DMS153 treated with DMSO at 0.1 percent for 48 hours (cell line): Measurements from ENCODE around the gene CKS1B.
A peak's percentile ranks its signal among the peaks of the same experiment; 100 is the strongest.

Source experiments
- DNase-seq: peaks from one replicate; lab custom pipeline; 2025; ENCODE audit not compliant: unreplicated experiment; lab: John Stamatoyannopoulos, UW

Gene CKS1B

DNA sequence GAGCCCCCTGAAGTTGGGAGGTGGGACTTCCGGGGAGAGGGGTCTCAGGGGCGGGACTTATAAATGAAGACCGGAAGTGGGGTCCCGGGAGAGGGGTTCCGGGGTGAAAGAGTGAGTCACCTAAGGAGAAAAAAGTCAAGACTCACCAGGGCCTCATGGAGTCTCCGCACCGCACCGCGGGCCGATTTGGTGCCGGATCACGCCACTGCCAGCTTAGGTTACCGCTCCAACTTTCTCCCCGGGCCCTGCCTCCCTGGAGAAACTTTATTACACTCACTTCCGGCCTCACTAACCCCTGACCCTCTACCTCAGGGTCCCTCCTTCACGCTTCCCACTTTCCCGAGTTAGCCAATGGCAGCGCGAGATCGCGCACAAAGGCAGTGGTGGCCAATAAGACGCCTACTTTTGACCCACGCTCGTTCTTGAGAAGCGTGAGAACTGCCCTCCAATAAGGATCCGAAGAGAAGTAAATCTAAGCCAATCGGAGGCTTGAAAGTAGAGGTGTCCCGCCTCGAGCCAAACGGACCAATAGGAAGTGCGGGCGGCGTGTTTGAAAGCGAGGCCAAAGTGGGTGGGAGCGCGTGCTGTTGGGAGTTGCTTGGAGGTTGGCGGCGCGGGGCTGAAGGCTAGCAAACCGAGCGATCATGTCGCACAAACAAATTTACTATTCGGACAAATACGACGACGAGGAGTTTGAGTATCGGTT is at the start of gene CKS1B:
Gene CKS1B, plus strand, starts transcription at position 580 of the 706 bp plus-strand sequence. Its CDS starts 65 bp downstream, at position 645.
- peak; percentile 100 for DNase-seq

DNA sequence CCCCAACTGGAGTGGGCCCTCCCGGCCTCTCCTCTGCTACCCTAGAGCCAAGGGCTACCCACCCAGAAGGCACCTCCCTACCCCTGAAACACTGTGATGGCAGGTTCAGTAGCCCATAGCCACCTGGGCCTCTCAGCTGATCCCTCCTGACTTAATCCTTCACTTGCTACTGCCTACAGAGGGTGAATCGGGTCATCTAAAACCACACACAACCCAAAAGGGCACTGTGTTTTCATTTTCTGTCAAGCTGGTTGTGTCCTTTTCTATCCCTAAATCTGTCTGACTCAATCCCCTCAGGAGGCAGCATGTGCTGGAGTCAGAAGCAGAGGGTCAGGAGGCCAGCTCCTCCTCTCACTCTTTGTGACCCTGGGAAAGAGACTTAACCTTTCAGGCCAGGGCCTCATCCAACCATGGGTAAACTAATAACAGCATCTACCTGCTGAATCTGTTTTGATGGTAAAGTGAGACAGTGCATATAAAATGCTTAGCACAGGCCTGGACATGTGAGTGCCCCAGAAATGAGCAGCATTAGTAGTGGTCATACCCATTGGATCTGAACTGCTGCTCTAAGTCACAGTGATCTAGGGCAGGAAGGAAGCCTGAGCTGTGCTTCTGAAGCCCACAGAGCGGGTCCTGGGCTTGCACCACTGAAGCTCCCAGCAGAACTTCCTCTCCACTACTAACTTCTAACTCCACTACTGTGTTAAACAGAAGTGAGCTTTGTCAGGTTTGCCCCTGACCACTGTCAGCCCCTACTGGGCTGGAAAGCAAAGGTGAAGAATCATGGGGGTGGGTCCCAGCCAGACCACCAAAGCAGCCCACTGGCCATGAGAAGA is 48.9 kb upstream of the CKS1B start:
- no peak for DNase-seq

DNA sequence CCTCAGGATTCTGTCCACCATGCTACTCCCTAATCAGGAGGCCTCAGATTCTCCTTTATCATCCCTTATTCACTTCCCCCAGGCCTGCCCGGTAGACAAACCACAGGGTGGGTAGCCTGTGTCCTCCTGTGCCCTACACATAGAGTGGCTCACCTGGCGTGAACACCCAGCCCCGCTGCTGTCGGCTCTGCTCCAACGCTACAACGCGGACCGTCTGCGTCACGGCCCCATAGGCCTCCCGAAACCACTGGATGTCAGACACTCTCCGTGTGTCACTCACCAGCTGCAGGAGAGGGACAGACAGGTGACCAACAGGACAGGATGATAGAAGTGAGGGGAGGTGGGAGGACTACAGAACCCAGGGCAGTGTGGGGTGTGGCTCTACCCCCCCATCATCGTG is 48.3 kb upstream of the CKS1B start:
- DNase-seq = no peak

GRCh38 chr1:154931940-154932487 is 42.5 kb upstream of the CKS1B start:
- DNase-seq = no peak

GRCh38 chr1:154934358-154934948 is 40.0 kb upstream of the CKS1B start:
- DNase-seq = no peak

GRCh38 chr1:154935749-154936554 is 38.5 kb upstream of the CKS1B start:
- DNase-seq = no peak

DNA sequence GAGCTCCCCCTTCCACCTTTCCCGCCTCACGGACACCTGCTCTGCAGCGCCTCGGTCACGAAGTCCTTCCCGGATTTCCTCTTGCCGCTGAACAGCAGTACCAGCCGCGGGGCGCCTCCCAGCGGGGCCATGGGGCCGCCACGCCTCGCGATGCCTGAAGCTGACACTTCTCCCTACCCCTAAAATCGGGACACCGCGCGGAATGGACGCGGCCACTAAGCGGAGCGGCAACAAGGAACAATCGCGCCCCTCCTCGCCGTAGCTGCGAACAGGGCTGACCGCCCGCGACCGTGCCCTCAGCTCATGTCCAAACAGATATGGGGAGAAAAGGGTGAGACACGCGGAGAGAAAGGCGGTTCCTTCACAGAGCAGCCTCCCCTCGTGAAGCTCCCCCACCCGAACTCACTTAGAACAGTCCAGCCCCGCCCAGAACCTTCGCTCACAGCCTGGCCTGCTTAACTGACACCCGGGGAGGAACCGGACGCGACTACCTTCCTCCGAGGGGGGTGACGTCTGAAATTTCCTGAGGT is 37.9 kb upstream of the CKS1B start, which contains the start of gene PMVK:
Gene PMVK, minus strand, starts transcription at position 165 of the 530 bp plus-strand sequence. Its CDS starts 34 bp downstream, at position 131.
- DNase-seq = peak; percentile 99

GRCh38 chr1:154937085-154937987 is 37.1 kb upstream of the CKS1B start:
- peak; percentile 99 for DNase-seq

GRCh38 chr1:154937988-154938386 is 36.5 kb upstream of the CKS1B start:
- DNase-seq = no peak

DNA sequence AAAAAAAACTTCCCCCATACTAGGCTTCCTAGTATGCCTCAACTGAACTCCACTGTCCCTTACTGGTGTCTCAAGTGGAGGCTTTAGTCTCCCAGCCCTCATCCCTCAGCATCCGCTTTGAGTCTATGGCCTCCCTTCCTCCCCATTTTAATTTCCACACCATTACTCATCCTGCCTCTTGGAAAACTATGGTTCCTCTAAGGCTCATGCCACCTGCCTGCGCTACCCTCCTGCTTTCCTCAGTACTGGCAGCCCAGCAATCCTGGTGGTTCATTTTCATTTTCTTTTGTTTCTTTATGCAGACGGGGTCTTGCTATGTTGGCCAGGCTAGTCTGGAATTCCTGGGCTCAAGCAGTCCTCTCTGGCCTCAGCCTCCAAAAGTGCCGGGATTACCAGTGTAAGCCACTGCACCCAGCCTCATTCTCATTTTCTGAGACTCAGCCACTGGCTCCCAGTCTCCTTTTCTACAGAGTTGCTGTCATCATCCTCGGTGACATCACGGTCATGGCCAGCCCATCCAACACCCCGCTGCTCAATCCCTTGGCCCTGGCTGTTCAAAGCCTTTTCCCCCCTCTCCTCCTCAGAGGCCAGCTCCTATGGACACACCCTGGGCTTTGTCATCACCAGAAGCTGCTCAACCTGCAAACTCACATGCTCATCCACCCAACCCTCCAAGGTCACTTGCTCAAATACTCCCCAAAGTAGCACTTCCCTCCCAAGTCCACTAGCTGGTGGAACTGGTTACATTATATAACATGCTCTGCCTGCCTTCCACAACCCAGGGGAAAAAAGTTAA is 35.7 kb upstream of the CKS1B start:
- DNase-seq = no peak

DNA sequence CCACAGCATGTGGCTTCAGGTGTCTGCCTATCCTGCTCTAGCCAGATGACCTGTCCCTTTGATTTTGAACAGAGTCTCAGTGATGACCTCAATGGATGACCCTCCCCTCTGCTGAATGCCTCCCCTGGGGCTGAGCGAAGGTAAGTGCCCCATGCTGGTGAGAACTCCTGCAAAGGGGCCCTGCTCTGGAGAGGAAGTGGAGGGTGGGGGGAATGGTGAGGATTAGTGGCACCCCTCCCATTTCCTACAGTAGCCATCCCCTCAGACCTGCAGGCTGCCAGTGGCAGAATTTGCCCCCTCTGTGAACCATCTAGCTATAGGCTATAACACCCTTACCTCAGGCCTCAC is 34.3 kb upstream of the CKS1B start:
- no peak for DNase-seq

DNA sequence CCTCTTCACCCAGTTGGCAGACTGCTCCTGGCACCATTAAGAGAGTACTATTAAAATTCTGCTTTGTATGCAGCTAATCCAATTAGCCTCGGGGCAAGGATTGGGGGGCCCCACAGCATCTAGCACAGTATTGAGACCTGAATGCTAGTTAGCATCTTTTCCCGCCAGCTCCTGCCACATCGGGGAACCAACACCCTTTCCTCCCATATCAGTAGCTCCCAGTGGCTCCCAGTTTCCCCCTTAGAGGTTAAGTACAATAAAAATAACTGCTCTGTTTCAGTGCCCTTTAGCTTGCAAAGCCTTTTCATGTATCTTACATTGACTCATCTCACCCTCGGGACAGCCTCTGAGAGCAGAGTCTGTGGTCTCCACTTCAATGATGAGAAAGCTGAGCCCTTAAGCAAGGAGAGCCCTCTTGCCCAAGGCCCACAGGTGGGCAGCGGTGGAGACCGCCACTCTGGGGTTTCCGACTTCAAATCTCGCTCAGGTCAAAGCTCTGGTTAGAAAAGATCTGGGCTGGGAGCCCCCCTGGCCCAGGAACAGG is 33.8 kb upstream of the CKS1B start:
- no peak for DNase-seq

DNA sequence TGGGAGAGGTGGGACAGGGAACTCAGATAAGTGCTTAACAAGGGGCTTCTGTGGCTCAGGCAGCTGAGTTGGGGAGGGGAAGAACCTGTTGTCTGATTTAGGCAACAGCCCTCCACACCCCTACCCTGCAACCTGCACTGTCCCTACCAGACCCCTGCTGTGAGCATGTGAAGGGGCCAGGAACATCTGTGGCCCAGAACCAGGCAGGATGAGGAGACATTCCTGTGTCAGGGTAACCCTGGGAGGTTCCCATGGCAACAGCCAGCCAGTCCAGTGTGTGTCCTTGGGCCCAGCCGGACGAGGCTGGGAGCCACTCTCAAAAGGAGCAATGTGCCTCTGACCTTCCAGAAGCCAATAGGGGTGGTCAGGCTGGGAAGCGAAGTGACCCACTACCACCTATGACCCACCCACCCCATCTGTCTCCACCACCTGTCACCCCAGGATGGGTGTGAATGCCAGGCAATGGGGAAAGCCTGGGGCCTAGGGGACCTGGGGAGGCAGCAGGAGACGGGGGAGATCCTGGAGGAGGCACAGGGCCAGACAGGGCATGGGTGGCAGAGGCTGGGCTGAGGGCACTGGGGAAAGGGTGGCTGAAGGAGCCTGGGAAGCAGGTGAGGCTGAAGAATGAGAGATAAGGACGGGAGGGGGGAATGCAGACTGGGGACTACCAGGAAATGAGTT is 33.0 kb upstream of the CKS1B start:
- DNase-seq = no peak

GRCh38 chr1:154943649-154944400 is 30.7 kb upstream of the CKS1B start:
- peak; percentile 53 for DNase-seq

DNA sequence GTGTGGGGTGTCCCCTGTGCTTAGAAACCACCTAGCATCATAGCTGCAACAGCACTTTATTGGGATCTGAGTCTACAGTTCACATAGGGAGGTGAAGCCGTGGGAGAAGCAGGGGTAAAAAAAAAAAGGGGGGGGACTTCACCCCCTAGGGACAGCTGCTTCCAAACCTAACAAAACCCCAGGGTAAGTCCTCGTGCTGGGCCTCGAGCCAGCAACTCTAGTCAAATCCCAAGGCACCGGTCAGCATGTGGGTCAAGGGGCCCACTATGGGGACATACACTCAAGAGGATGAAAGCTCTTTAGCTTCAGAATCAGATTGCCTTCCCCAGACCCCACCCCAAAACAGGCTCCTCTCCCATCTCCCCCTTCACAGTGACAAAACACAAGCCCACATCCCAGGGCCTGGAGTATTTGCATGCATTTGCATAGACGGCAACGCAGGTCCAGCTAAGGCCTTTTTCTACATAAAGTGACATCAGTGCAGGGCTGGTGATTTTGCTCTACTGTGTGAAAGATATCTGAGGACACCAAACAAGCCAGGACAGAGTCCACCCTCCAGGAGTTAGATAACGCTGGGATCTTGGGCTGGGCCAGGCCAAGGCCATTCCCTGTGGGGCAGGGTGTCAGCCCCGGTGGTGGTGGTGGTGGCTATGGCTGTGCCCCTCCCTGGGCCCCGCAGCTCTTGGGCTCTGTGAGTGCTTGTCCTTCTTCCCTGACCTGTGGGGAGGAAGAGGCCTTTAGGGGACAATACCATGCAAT is 29.9 kb upstream of the CKS1B start:
- DNase-seq = no peak

- no peak for DNase-seq
These were observed 29.1 kb upstream of the CKS1B start for GRCh38 chr1:154945160-154945961.
